AG10803 (cell line): Measurements from ENCODE around the gene CDK19.
"Not testable (repeated sequence)": the region's sequence is repeated elsewhere in the genome, so short reads cannot be mapped to it uniquely, and the experiment has no call there.

ENCODE experiments used
- DNase-seq: peaks from one replicate; pipeline ENCODE4 v3.0.0; 2010; ENCODE audit warnings: low read depth
- H3K4me3 ChIP-seq: 2 replicates; pipeline ENCODE4 v1.5.1; 2011; ENCODE audit warnings: mild to moderate bottlenecking, low read length, control low read depth
- CTCF ChIP-seq: conservative IDR thresholded peaks from 2 replicates; pipeline ENCODE4 v1.5.1; 2011; ENCODE audit warnings: mild to moderate bottlenecking, low read length, control low read depth, inconsistent platforms

CDK19 gene

GRCh38 chr6:110760589-110760988 is 54.7 kb downstream of the CDK19 start:
- no peak overlapping the region for H3K4me3 ChIP-seq
- no peak for DNase-seq
- no peak for TF ChIP-seq CTCF

GRCh38 chr6:110760098-110760497 is 55.2 kb downstream of the CDK19 start:
- DNase-seq, H3K4me3 ChIP-seq: not testable (repeated sequence)

DNA sequence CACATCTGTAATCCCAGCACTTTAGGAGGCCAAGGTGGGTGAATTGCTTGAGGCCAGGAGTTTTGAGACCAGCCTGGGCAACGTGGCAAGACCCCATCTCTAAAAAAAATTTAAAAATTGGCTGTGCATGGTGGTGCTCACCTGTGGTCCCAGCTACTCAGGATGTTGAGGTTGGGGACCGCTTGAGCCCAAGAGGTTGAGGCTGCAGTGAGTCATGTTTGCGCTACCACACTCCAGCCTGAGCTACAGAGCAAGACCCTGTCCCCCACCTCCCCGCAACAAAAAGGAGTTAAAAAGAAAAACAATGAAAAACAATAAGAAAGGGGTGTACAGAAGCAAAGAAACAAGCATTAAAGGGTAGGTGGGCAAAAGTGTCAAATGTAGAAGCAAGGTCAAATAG is 57.3 kb downstream of the CDK19 start:
- TF ChIP-seq CTCF: no peak
- no peak for DNase-seq
- no peak overlapping the region for H3K4me3 ChIP-seq

- DNase-seq: no peak
- TF ChIP-seq CTCF: no peak
- no peak overlapping the region for H3K4me3 ChIP-seq
These were observed 58.5 kb downstream of the CDK19 start for GRCh38 chr6:110756817-110757216.

DNA sequence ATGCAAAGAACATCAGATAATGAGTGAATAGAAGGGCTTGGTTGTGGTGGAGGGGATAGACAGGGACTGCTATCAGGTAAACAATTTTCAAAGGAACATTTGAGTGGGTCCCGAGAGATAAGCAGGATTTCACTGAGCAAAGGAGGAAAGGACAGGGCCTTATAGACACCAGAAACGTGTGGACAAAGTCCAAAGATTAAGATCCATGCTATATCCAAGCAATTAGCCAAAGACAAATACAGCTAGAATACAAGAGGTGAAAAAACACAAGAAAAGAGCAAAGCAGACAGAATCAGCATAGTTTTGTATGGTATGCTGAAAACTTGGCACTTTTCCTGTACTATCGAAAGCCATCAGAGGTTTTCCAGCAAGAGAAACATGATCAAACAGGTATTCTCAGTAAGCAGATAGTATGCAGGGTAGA is 59.8 kb downstream of the CDK19 start:
- no peak for DNase-seq
- H3K4me3 ChIP-seq: no peak overlapping the region
- TF ChIP-seq CTCF: no peak

DNA sequence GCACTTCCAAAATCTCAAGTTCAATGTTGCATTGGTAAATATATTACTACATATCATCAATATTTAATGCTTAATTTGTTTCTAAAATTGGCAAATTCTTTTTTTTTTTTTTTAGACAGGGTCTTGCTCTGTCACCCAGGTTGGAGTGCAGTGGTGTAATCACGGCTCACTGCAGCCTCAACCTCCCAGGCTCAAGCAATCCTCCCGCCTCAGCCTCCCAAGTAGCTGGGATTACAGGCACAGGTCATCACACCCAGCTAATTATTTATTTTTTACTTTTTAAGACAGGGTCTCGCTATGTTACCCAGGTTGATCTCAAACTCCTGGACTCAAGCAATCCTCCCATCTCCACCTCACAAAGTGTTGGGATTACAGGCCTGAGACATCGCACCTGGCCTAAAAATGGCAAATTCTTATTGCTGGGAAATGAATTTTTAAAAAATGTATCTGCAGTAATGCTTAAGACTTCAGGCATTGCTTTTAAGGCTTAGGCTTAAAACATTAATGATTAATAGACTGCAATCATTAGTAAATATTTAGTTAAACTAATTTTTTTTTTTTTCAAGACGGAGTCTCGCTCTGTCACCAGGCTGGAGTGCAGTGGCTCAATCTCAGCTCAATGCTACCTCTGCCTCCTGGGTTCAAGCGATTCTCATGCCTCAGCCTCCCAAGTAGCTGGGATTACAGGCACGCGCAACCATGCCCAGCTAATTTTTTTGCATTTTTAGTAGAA is 61.2 kb downstream of the CDK19 start:
- DNase-seq, H3K4me3 ChIP-seq: not testable (repeated sequence)

DNA sequence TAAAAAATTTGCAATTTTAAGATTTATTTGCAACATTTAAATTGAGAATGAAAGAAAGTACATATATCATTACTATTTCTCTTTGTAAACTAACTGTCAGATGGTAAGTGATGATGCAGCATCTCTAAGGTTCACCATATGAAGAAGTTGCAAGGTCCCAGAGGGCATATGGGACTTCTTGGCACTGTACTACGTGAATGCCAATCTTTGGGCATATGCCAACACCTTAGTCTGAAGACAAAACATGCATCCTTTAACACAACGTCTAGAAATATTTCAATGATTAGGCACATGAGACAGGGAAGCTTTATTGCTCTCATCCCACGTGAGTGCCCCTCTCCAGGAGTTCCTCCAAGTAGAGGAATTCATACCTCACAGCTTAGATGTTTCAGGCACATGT is 66.8 kb downstream of the CDK19 start:
- TF ChIP-seq CTCF: no peak
- DNase-seq: no peak
- H3K4me3 ChIP-seq: no peak overlapping the region

DNA sequence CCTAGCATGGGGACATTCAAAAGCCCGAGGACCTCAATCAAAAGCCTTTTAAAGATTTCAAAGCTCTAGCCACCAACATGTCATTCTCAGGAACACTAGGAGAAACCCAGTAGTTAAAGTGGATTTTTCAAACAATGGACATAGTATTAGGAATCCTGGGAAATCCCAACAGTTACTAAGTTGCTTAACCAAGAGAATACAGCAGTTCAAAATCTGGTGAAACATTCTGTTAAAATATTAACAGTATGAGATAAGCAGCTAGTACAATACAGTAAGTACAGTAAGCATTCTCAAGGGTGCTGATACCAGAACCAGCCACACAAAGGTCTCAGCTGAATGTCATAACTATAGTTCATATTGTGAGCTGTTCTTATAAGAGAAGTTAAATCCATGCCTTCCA is 68.6 kb downstream of the CDK19 start:
- H3K4me3 ChIP-seq: no peak overlapping the region
- TF ChIP-seq CTCF: no peak
- DNase-seq: no peak
